Mesenchymal stem cell (in vitro differentiated cells and primary cell): ENCODE measurements around the gene EZH2.

Source experiments
- DNase-seq: peaks from one replicate; pipeline ENCODE4 v3.0.0-alpha.2; 2013
- H2AFZ ChIP-seq: one replicate; pipeline ENCODE4 v1.6.1; 2013; ENCODE audit warnings: low read depth, mild to moderate bottlenecking, control low read depth, inconsistent platforms, low read length, moderate library complexity
- H2AK5ac ChIP-seq: 2 replicates; pipeline ENCODE4 v1.6.1; 2013; ENCODE audit warnings: low read length, moderate library complexity, mild to moderate bottlenecking, inconsistent platforms; ENCODE audit not compliant: severe bottlenecking
- H2BK120ac ChIP-seq: one replicate; pipeline ENCODE4 v1.6.1; 2013; ENCODE audit warnings: low read depth, mild to moderate bottlenecking, inconsistent platforms, low read length, moderate library complexity
- H2BK12ac ChIP-seq, 2 experiments: one replicate each; pipeline ENCODE4 v1.6.1; 2013; ENCODE audit warnings: inconsistent platforms in 2 of 2, low read length in 2 of 2, mild to moderate bottlenecking in 2 of 2, moderate library complexity in 2 of 2, control low read depth in 1 of 2
- H2BK15ac ChIP-seq: one replicate; pipeline ENCODE4 v1.6.1; 2013; ENCODE audit warnings: mild to moderate bottlenecking, low read depth, inconsistent platforms; ENCODE audit not compliant: poor library complexity, severe bottlenecking
- H2BK5ac ChIP-seq: 2 replicates; pipeline ENCODE4 v1.6.1; 2013; ENCODE audit warnings: low read depth, mild to moderate bottlenecking, low read length, control low read depth, inconsistent platforms; ENCODE audit not compliant: poor library complexity, severe bottlenecking
- H3K14ac ChIP-seq, 2 experiments: one replicate each; pipeline ENCODE4 v1.6.1; 2013; ENCODE audit warnings: inconsistent platforms in 2 of 2, low read length in 2 of 2, control low read depth in 1 of 2, mild to moderate bottlenecking in 1 of 2, moderate library complexity in 1 of 2
- H3K18ac ChIP-seq, 2 experiments: one replicate each; pipeline ENCODE4 v1.6.1; 2013; ENCODE audit warnings: inconsistent platforms in 2 of 2, low read length in 2 of 2, control low read depth in 1 of 2, low read depth in 1 of 2, mild to moderate bottlenecking in 1 of 2
- H3K23ac ChIP-seq, 2 experiments: one replicate each; pipeline ENCODE4 v1.6.1; 2013; ENCODE audit warnings: inconsistent platforms in 2 of 2, low read length in 2 of 2, mild to moderate bottlenecking in 2 of 2, moderate library complexity in 2 of 2, control low read depth in 1 of 2
- H3K27ac ChIP-seq: 2 replicates; pipeline ENCODE4 v1.5.1; 2013; ENCODE audit warnings: mild to moderate bottlenecking, moderate library complexity, low read length, control low read depth, inconsistent platforms; ENCODE audit not compliant: poor library complexity, severe bottlenecking
- H3K27me3 ChIP-seq, 2 experiments: 2 replicates each; pipeline versions ENCODE4 v1.6.1 to v1.7.0; 2013; ENCODE audit warnings: low read length in 2 of 2, mild to moderate bottlenecking in 2 of 2, moderate library complexity in 2 of 2, control low read depth in 1 of 2, inconsistent platforms in 1 of 2; ENCODE audit not compliant: control insufficient read depth in 1 of 2, insufficient read depth in 1 of 2
- H3K36me3 ChIP-seq, 2 experiments: 2 replicates each; pipeline versions ENCODE4 v1.6.1 to v1.7.0; 2013; ENCODE audit warnings: low read length in 2 of 2, control low read depth in 1 of 2, inconsistent platforms in 1 of 2, low read depth in 1 of 2, mild to moderate bottlenecking in 1 of 2; ENCODE audit not compliant: insufficient read depth in 2 of 2, control insufficient read depth in 1 of 2
- H3K4ac ChIP-seq, 2 experiments: one replicate each; pipeline ENCODE4 v1.6.1; 2013; ENCODE audit warnings: inconsistent platforms in 2 of 2, low read length in 2 of 2, mild to moderate bottlenecking in 2 of 2, moderate library complexity in 2 of 2, control low read depth in 1 of 2, low read depth in 1 of 2
- H3K4me1 ChIP-seq: 2 replicates; pipeline ENCODE4 v1.6.1; 2013; ENCODE audit warnings: low read depth, low read length, control low read depth; ENCODE audit not compliant: control insufficient read depth, insufficient read depth
- H3K4me2 ChIP-seq: 2 replicates; pipeline ENCODE4 v1.6.1; 2013; ENCODE audit warnings: low read length, mild to moderate bottlenecking, inconsistent platforms; ENCODE audit not compliant: poor library complexity, severe bottlenecking
- H3K4me3 ChIP-seq, 2 experiments: 2 replicates each; pipeline versions ENCODE4 v1.5.1 to v1.7.0; 2013; ENCODE audit warnings: low read length in 2 of 2, mild to moderate bottlenecking in 2 of 2, control low read depth in 1 of 2, low read depth in 1 of 2; ENCODE audit not compliant: insufficient read depth in 1 of 2
- H3K79me1 ChIP-seq: replicated peaks from 2 replicates; pipeline ENCODE4 v1.6.1; 2013; ENCODE audit warnings: mild to moderate bottlenecking, control low read depth, low read length, inconsistent platforms; ENCODE audit not compliant: poor library complexity, severe bottlenecking
- H3K9ac ChIP-seq: 2 replicates; pipeline ENCODE4 v1.7.0; 2013; ENCODE audit warnings: mild to moderate bottlenecking, low read length, moderate library complexity
- H3K9me3 ChIP-seq: 2 replicates; pipeline ENCODE4 v1.7.0; 2013; ENCODE audit warnings: mild to moderate bottlenecking, low read length; ENCODE audit not compliant: control insufficient read depth
- H4K8ac ChIP-seq: one replicate; pipeline ENCODE4 v1.6.1; 2013; ENCODE audit warnings: inconsistent platforms, mild to moderate bottlenecking, low read length, moderate library complexity
- H4K91ac ChIP-seq: one replicate; pipeline ENCODE4 v1.6.1; 2013; ENCODE audit warnings: mild to moderate bottlenecking, low read length, inconsistent platforms
- WGBS: methylation state at CpG from one replicate; pipeline ENCODE4 v1.1.7; 2013; ENCODE audit warnings: mixed read lengths; 5-methylcytosine and 5-hydroxymethylcytosine counted together

EZH2 gene

GRCh38 chr7:148790850-148791249 lies 93.2 kb downstream of the EZH2 start:
- H3K4ac ChIP-seq: no peak overlapping the region
- peaks cover 21% of the 10 kb centered on the region for H3K79me1 ChIP-seq
- WGBS: 100% methylated on average over 2 of the region's 2 CpGs

GRCh38 chr7:148790131-148790726 lies 93.9 kb downstream of the EZH2 start:
- Histone ChIP-seq H3K14ac (no peak overlapping the region), H3K79me1 (peaks cover 21% of the 10 kb centered on the region), H3K4ac (no peak overlapping the region), H3K4me1 (no peaks in the 10 kb centered on the region), H2AFZ (no peak overlapping the region), H3K18ac (no peak overlapping the region), H2AK5ac (no peak overlapping the region), H3K4me3 (no peak overlapping the region), H3K36me3 (peaks cover 44 to 96% of the 10 kb centered on the region in 2 experiments), H3K4me2 (no peak overlapping the region), H3K27ac (no peak overlapping the region), H2BK12ac (no peak overlapping the region), H4K8ac (no peak overlapping the region), H3K9me3 (no peaks in the 10 kb centered on the region), H3K9ac (no peak overlapping the region), H3K27me3 (no peaks in the 10 kb centered on the region), H3K23ac (no peak overlapping the region), H2BK5ac (no peak overlapping the region), H2BK15ac (no peak overlapping the region), H2BK120ac (no peak overlapping the region), H4K91ac (no peak overlapping the region)
- DNase-seq: no peak
- WGBS: 100% methylated on average over 2 of the region's 8 CpGs

More at GRCh38 chr7:148790850-148791249, 93.2 kb downstream of the EZH2 start:
- no peak overlapping the region for H2BK120ac ChIP-seq
- H2BK15ac ChIP-seq: no peak overlapping the region
- no peak overlapping the region for H3K9ac ChIP-seq
- no peak overlapping the region for H3K14ac ChIP-seq
- no peak overlapping the region for H3K18ac ChIP-seq
- H3K36me3 ChIP-seq: peaks cover 46 to 93% of the 10 kb centered on the region in 2 experiments
- no peak overlapping the region for H4K8ac ChIP-seq
- H3K23ac ChIP-seq: no peak overlapping the region
- no peak overlapping the region for H2BK5ac ChIP-seq
- DNase-seq: no peak
- H4K91ac ChIP-seq: no peak overlapping the region
- no peaks in the 10 kb centered on the region for H3K27me3 ChIP-seq
- H3K9me3 ChIP-seq: no peaks in the 10 kb centered on the region
- H2AFZ ChIP-seq: no peak overlapping the region
- no peak overlapping the region for H3K4me3 ChIP-seq
- no peak overlapping the region for H2AK5ac ChIP-seq
- no peak overlapping the region for H3K27ac ChIP-seq
- no peaks in the 10 kb centered on the region for H3K4me1 ChIP-seq
- H3K4me2 ChIP-seq: no peak overlapping the region
- H2BK12ac ChIP-seq: no peak overlapping the region

- no peak overlapping the region for H2BK12ac ChIP-seq
- H3K79me1 ChIP-seq: peaks cover 19% of the 10 kb centered on the region
- H2BK5ac ChIP-seq: no peak overlapping the region
- H3K36me3 ChIP-seq: peaks cover 41 to 97% of the 10 kb centered on the region in 2 experiments
- no peaks in the 10 kb centered on the region for H3K9me3 ChIP-seq
- no peak overlapping the region for H3K27ac ChIP-seq
- H3K18ac ChIP-seq: no peak overlapping the region
- WGBS: 97% methylated on average over 5 of the region's 7 CpGs
- H2BK120ac ChIP-seq: no peak overlapping the region
- H3K27me3 ChIP-seq: no peaks in the 10 kb centered on the region
- no peak overlapping the region for H3K4me2 ChIP-seq
- H3K4me1 ChIP-seq: no peaks in the 10 kb centered on the region
- H2BK15ac ChIP-seq: no peak overlapping the region
- no peak overlapping the region for H3K9ac ChIP-seq
- no peak overlapping the region for H3K14ac ChIP-seq
- no peak overlapping the region for H4K91ac ChIP-seq
- H2AFZ ChIP-seq: no peak overlapping the region
- H3K4ac ChIP-seq: no peak overlapping the region
- no peak overlapping the region for H3K4me3 ChIP-seq
- DNase-seq: no peak
- H3K23ac ChIP-seq: no peak overlapping the region
- H4K8ac ChIP-seq: no peak overlapping the region
- H2AK5ac ChIP-seq: no peak overlapping the region
Measured at GRCh38 chr7:148789220-148789619, 94.9 kb downstream of the EZH2 start.

GRCh38 chr7:148787571-148788295 lies 96.4 kb downstream of the EZH2 start:
- H3K27me3 ChIP-seq: no peaks in the 10 kb centered on the region
- no peak overlapping the region for H3K14ac ChIP-seq
- H4K91ac ChIP-seq: no peak overlapping the region
- no peak overlapping the region for H3K4me3 ChIP-seq
- DNase-seq: no peak
- no peak overlapping the region for H4K8ac ChIP-seq
- H2BK5ac ChIP-seq: no peak overlapping the region
- H3K27ac ChIP-seq: no peak overlapping the region
- no peak overlapping the region for H3K4me2 ChIP-seq
- peaks cover 26% of the 10 kb centered on the region for H3K79me1 ChIP-seq
- no peak overlapping the region for H2BK12ac ChIP-seq
- H2BK120ac ChIP-seq: no peak overlapping the region
- H2BK15ac ChIP-seq: no peak overlapping the region
- H3K9ac ChIP-seq: no peak overlapping the region
- no peaks in the 10 kb centered on the region for H3K9me3 ChIP-seq
- no peaks in the 10 kb centered on the region for H3K4me1 ChIP-seq
- H3K4ac ChIP-seq: no peak overlapping the region
- H3K36me3 ChIP-seq: peaks cover 44 to 94% of the 10 kb centered on the region in 2 experiments
- no peak overlapping the region for H3K18ac ChIP-seq
- H2AFZ ChIP-seq: no peak overlapping the region
- no peak overlapping the region for H2AK5ac ChIP-seq
- 98% methylated on average over 14 of the region's 14 CpGs for WGBS
- H3K23ac ChIP-seq: no peak overlapping the region
